Hepatocyte (in vitro differentiated cells): Measurements from ENCODE around the gene DCUN1D2. TPM values are rescaled to one million over a fixed set of nuclear protein-coding genes. Genes with fewer than 3 reads are reported as not detected.
A peak's percentile ranks its signal among the peaks of the same experiment; 100 is the strongest.

Experiments
- DNase-seq: peaks from one replicate; pipeline ENCODE4 v3.0.0-alpha.2; 2016; ENCODE audit warnings: low spot score
- H2AFZ ChIP-seq: fragments of 200-600 bp; sonication (generic); 2 replicates; pipeline ENCODE4 v1.6.0; 2016; ENCODE audit warnings: antibody characterized with exemption, mild to moderate bottlenecking
- H3K27ac ChIP-seq: fragments of 200-600 bp; sonication (generic); 2 replicates; pipeline ENCODE4 v1.5.1; 2016; ENCODE audit warnings: mild to moderate bottlenecking
- H3K27me3 ChIP-seq: fragments of 200-600 bp; sonication (generic); 2 replicates; pipeline ENCODE4 v1.6.1; 2016
- H3K36me3 ChIP-seq: fragments of 200-600 bp; sonication (generic); replicated peaks from 2 replicates; pipeline ENCODE4 v1.5.1; 2016; ENCODE audit warnings: low read depth; ENCODE audit not compliant: insufficient read depth
- H3K4me1 ChIP-seq: fragments of 200-600 bp; sonication (generic); 2 replicates; pipeline ENCODE4 v1.5.1; 2016; ENCODE audit warnings: mild to moderate bottlenecking, moderate library complexity; ENCODE audit not compliant: insufficient read depth
- H3K4me2 ChIP-seq: fragments of 200-600 bp; sonication (generic); 2 replicates; pipeline ENCODE4 v1.6.0; 2016
- H3K4me3 ChIP-seq: fragments of 200-600 bp; sonication (generic); 2 replicates; pipeline ENCODE4 v1.5.1; 2016; ENCODE audit warnings: mild to moderate bottlenecking
- H3K79me2 ChIP-seq: fragments of 200-600 bp; sonication (generic); 2 replicates; pipeline ENCODE4 v1.6.0; 2017; ENCODE audit warnings: mild to moderate bottlenecking
- H3K9me2 ChIP-seq: fragments of 200-600 bp; sonication (generic); replicated peaks from 2 replicates; pipeline ENCODE4 v1.6.0; 2017; ENCODE audit warnings: mild to moderate bottlenecking; ENCODE audit not compliant: insufficient read depth
- H3K9me3 ChIP-seq: fragments of 200-600 bp; sonication (generic); 2 replicates; pipeline ENCODE4 v1.5.1; 2016; ENCODE audit warnings: low read depth, mild to moderate bottlenecking
- H4K20me1 ChIP-seq: fragments of 200-600 bp; sonication (generic); 2 replicates; pipeline ENCODE4 v1.6.0; 2016; ENCODE audit warnings: mild to moderate bottlenecking; ENCODE audit not compliant: insufficient read depth, poor library complexity, severe bottlenecking
- EZH2 ChIP-seq: fragments of 200-600 bp; sonication (generic); IDR thresholded peaks from 2 replicates; pipeline ENCODE4 v1.6.1; 2016; ENCODE audit warnings: antibody characterized with exemption, mild to moderate bottlenecking, borderline replicate concordance
- EZH2phosphoT487 ChIP-seq: fragments of 200-600 bp; sonication (generic); IDR thresholded peaks from one replicate; pipeline ENCODE4 v1.6.1; 2018; ENCODE audit warnings: antibody characterized with exemption, mild to moderate bottlenecking, low read depth, moderate library complexity; ENCODE audit not compliant: unreplicated experiment, severe bottlenecking
- WGBS: methylation state at CpG from one replicate; pipeline ENCODE4 v1.1.6; 2016; ENCODE audit warnings: low lambda C conversion rate; ENCODE audit errors: missing lambda C conversion rate; 5-methylcytosine and 5-hydroxymethylcytosine counted together
- polyA plus RNA-seq: library from polyadenylated mRNA; unstranded; fragments of >200 nt; fragmentation: Nextera tagmentation; extraction: Ambion mirVana; gene quantifications from 2 replicates; pipeline ENCODE4 v1.2.1, GENCODE V29; 2016
- total RNA-seq: library from RNA; depleted of rRNA; stranded (reverse); fragments of >200 nt; gene quantifications from 2 replicates; pipeline ENCODE4 v1.2.3, GENCODE V29; 2014
- TF ChIP-seq, protein P1 (sequence below): fragments of 200-600 bp; sonication (generic); IDR thresholded peaks from 2 replicates; pipeline ENCODE4 v1.5.1; 2016; ENCODE audit warnings: antibody characterized with exemption, mild to moderate bottlenecking; ENCODE audit not compliant: poor library complexity

The DCUN1D2 gene
- total and polyA plus RNA-seq, 2 experiments from 2014 or later, result 8.4 to 10.2 TPM

- no peak for DNase-seq
- H3K9me3 ChIP-seq, result no peaks in the 10 kb centered on the region
- H3K4me3 ChIP-seq, result no peak overlapping the region
- H3K36me3 ChIP-seq, result no peaks in the 10 kb centered on the region
- no peaks in the 10 kb centered on the region for H3K27me3 ChIP-seq
- no peak for TF ChIP-seq EZH2phosphoT487
- no peak for TF ChIP-seq EZH2
- TF ChIP-seq, protein P1, sequence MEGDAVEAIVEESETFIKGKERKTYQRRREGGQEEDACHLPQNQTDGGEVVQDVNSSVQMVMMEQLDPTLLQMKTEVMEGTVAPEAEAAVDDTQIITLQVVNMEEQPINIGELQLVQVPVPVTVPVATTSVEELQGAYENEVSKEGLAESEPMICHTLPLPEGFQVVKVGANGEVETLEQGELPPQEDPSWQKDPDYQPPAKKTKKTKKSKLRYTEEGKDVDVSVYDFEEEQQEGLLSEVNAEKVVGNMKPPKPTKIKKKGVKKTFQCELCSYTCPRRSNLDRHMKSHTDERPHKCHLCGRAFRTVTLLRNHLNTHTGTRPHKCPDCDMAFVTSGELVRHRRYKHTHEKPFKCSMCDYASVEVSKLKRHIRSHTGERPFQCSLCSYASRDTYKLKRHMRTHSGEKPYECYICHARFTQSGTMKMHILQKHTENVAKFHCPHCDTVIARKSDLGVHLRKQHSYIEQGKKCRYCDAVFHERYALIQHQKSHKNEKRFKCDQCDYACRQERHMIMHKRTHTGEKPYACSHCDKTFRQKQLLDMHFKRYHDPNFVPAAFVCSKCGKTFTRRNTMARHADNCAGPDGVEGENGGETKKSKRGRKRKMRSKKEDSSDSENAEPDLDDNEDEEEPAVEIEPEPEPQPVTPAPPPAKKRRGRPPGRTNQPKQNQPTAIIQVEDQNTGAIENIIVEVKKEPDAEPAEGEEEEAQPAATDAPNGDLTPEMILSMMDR, result no peak
- H3K79me2 ChIP-seq, result peaks cover 82% of the 10 kb centered on the region
- H3K27ac ChIP-seq, result peak overlapping the region; percentile 96
- H4K20me1 ChIP-seq, result peaks cover 25% of the 10 kb centered on the region
- 93% methylated on average over 3 of the region's 3 CpGs for WGBS
- no peak overlapping the region for H2AFZ ChIP-seq
- H3K9me2 ChIP-seq, result no peaks in the 10 kb centered on the region
- H3K4me1 ChIP-seq, result peaks cover 20% of the 10 kb centered on the region
- H3K4me2 ChIP-seq, result peak overlapping the region; percentile 86
These were observed 2.2 kb downstream of the DCUN1D2 start for GRCh38 chr13:113488283-113488682.

- peaks cover 6% of the 10 kb centered on the region for H3K4me1 ChIP-seq
- H3K27ac ChIP-seq, result no peak overlapping the region
- peaks cover 25% of the 10 kb centered on the region for H4K20me1 ChIP-seq
- TF ChIP-seq EZH2 (no peak), EZH2phosphoT487 (no peak)
- TF ChIP-seq, protein P1, result no peak
- no peak overlapping the region for H3K4me2 ChIP-seq
- H3K36me3 ChIP-seq, result no peaks in the 10 kb centered on the region
- WGBS, result 44% methylated on average over 4 of the region's 4 CpGs
- H3K79me2 ChIP-seq, result peaks cover 83% of the 10 kb centered on the region
- no peaks in the 10 kb centered on the region for H3K9me3 ChIP-seq
- H3K9me2 ChIP-seq, result no peaks in the 10 kb centered on the region
- DNase-seq, result no peak
- no peak overlapping the region for H3K4me3 ChIP-seq
- no peaks in the 10 kb centered on the region for H3K27me3 ChIP-seq
- H2AFZ ChIP-seq, result no peak overlapping the region
These were observed 3.8 kb downstream of the DCUN1D2 start for GRCh38 chr13:113486698-113487097.

DNA sequence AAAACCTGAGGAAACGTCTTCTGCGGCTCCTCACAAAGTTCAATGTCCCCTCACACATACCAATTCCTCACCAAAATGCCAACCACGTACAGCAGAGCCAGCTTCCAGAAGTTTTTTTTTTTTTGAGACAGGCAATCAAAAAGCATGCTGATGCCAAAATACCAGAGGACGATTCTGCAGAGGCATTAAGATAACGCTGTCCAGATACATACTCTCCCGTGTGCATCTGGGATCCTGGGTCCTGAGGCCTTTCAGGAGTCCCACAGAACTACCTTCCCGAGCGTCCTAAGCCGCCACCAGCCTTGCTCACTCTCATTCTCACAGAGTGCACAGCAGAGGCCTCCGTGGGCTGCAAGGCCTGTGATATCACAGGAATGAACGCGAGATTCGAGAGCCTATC is 5.0 kb downstream of the DCUN1D2 start:
- Histone ChIP-seq H3K9me3 (no peaks in the 10 kb centered on the region), H3K4me1 (peaks cover 6% of the 10 kb centered on the region), H4K20me1 (peaks cover 25% of the 10 kb centered on the region), H3K36me3 (no peaks in the 10 kb centered on the region), H3K4me2 (peak overlapping the region; percentile 23), H3K27ac (peak overlapping the region; percentile 21), H2AFZ (no peak overlapping the region), H3K9me2 (no peaks in the 10 kb centered on the region), H3K79me2 (peaks cover 88% of the 10 kb centered on the region), H3K4me3 (no peak overlapping the region), H3K27me3 (no peaks in the 10 kb centered on the region)
- WGBS, result 72% methylated on average over 13 of the region's 13 CpGs
- TF ChIP-seq EZH2, result no peak
- TF ChIP-seq EZH2phosphoT487, result no peak
- no peak for DNase-seq

DNA sequence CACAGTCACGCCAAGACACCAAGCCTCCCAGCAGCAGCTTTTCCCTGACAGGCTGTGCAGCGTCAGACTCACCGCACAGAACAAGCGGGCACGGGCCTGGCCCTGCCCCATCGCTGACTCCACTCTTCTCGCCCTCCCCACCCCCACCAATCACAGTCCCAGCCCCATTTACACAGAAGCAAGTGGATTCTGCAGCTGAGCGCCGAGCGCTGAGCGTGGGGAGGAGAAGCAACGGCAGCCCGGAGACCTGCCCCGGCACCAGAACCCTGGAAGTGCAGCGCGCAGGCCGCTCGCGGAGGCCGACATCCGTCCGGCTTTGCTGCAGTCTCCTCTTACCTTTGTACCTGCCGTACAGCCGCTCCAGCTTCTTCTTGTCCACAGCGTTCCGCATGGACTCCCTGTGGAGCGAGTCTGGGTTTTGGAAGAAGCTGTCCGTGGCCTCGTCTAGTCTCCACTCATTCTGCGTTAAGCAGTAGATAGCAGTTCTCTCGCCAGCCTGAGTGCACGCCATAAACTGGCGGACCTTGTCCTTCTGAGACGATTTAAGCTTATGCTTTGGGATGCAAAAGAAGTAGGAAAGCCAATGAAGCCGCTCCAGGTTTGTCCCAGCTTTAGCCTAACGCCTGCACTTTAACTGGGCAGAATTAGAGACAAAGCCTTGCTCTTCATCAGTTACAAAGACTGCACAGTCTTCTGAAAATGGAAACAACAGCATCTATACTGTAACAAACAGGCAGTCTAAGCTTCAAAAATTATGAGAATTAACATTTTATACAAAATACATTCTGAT is 6.8 kb downstream of the DCUN1D2 start:
- Histone ChIP-seq H3K79me2 (peaks cover 77% of the 10 kb centered on the region), H3K27ac (no peak overlapping the region), H3K27me3 (no peaks in the 10 kb centered on the region), H3K36me3 (no peaks in the 10 kb centered on the region), H3K9me3 (no peaks in the 10 kb centered on the region), H3K4me1 (peaks cover 1% of the 10 kb centered on the region), H3K4me2 (no peak overlapping the region), H2AFZ (no peak overlapping the region), H3K4me3 (no peak overlapping the region), H3K9me2 (no peaks in the 10 kb centered on the region), H4K20me1 (peaks cover 16% of the 10 kb centered on the region)
- DNase-seq, result no peak
- TF ChIP-seq, protein P1, result no peak
- 93% methylated on average over 34 of the region's 36 CpGs for WGBS
